SU-DHL-6 (cell line): ENCODE results near the gene CXCL5.

Experiments
- H2AFZ ChIP-seq: fragments of 200-600 bp; sonication (generic); 2 replicates; pipeline ENCODE4 v1.6.1; 2014; ENCODE audit warnings: low read depth, mild to moderate bottlenecking, moderate library complexity, mixed read lengths, antibody characterized with exemption, low read length; ENCODE audit not compliant: severe bottlenecking
- H3F3A ChIP-seq: fragments of 200-600 bp; shearing (Covaris generic); 2 replicates; pipeline ENCODE4 v1.6.0; 2016; ENCODE audit warnings: antibody characterized with exemption, mild to moderate bottlenecking; ENCODE audit not compliant: insufficient read depth
- H3K27ac ChIP-seq: fragments of 200-600 bp; sonication (generic); 2 replicates; pipeline ENCODE4 v1.5.1; 2016; ENCODE audit warnings: low read depth, mild to moderate bottlenecking, low read length, moderate library complexity, mixed read lengths
- H3K27me3 ChIP-seq: fragments of 200-600 bp; sonication (generic), shearing (Covaris generic); 2 replicates; pipeline ENCODE4 v1.6.0; 2014; ENCODE audit warnings: mild to moderate bottlenecking, low read length
- H3K36me3 ChIP-seq: fragments of 200-600 bp; sonication (generic); 2 replicates; pipeline ENCODE4 v1.6.1; 2014; ENCODE audit warnings: mild to moderate bottlenecking, low read length, mixed read lengths
- H3K4me2 ChIP-seq: fragments of 300-600, 200-600 bp; shearing (Covaris generic), sonication (generic); 2 replicates; pipeline ENCODE4 v1.6.0; 2014; ENCODE audit warnings: low read length, low read depth, mild to moderate bottlenecking; ENCODE audit not compliant: poor library complexity, severe bottlenecking
- H3K4me3 ChIP-seq: fragments of 200-600 bp; sonication (generic); 2 replicates; pipeline ENCODE4 v1.5.1; 2014; ENCODE audit warnings: antibody characterized with exemption, low read length, mild to moderate bottlenecking, mixed read lengths; ENCODE audit not compliant: insufficient read depth, poor library complexity, severe bottlenecking
- H3K79me2 ChIP-seq: fragments of 200-600 bp; sonication (generic); 2 replicates; pipeline ENCODE4 v1.6.1; 2014; ENCODE audit warnings: mild to moderate bottlenecking, low read length, moderate library complexity; ENCODE audit not compliant: insufficient read depth
- H3K9ac ChIP-seq: fragments of 200-600 bp; sonication (generic); 2 replicates; pipeline ENCODE4 v1.7.0; 2014; ENCODE audit warnings: mild to moderate bottlenecking, low read length
- H3K9me2 ChIP-seq: fragments of 200-600 bp; sonication (generic); replicated peaks from 2 replicates; pipeline ENCODE4 v1.6.1; 2014; ENCODE audit warnings: low read length; ENCODE audit not compliant: insufficient read depth
- H3K9me3 ChIP-seq: fragments of 200-600 bp; sonication (generic); 2 replicates; pipeline ENCODE4 v1.6.1; 2014; ENCODE audit warnings: low read length, mixed read lengths; ENCODE audit not compliant: insufficient read depth
- H4K20me1 ChIP-seq: fragments of 200-600 bp; sonication (generic); 2 replicates; pipeline ENCODE4 v1.6.1; 2014; ENCODE audit warnings: low read depth, mild to moderate bottlenecking, antibody characterized with exemption, low read length, moderate library complexity, mixed read lengths
- CTCF ChIP-seq: fragments of 200-600 bp; sonication (generic); IDR thresholded peaks from one replicate; pipeline ENCODE4 v1.5.1; 2017; ENCODE audit warnings: antibody characterized with exemption, mild to moderate bottlenecking, low read length, moderate library complexity; ENCODE audit not compliant: insufficient read depth, poor library complexity, severe bottlenecking
- EZH2phosphoT487 ChIP-seq: fragments of 200-600 bp; sonication (generic), shearing (Covaris generic); conservative IDR thresholded peaks from 2 replicates; pipeline ENCODE4 v1.6.1; 2018; ENCODE audit warnings: mild to moderate bottlenecking, antibody characterized with exemption, low read length, moderate library complexity, mixed read lengths

Gene CXCL5

GRCh38 chr4:74006009-74006476, 7.6 kb upstream of the CXCL5 start:
- Histone ChIP-seq H3K79me2 (no peaks in the 10 kb centered on the region), H3F3A (no peaks in the 10 kb centered on the region), H3K4me3 (no peak overlapping the region), H3K27me3 (no peaks in the 10 kb centered on the region), H3K4me2 (no peak overlapping the region), H4K20me1 (no peaks in the 10 kb centered on the region), H3K27ac (no peak overlapping the region), H3K36me3 (no peaks in the 10 kb centered on the region), H2AFZ (no peak overlapping the region), H3K9me2 (no peaks in the 10 kb centered on the region), H3K9ac (no peak overlapping the region), H3K9me3 (no peaks in the 10 kb centered on the region)
- no peak for TF ChIP-seq CTCF
- no peak for TF ChIP-seq EZH2phosphoT487

GRCh38 chr4:74005528-74005927, 7.1 kb upstream of the CXCL5 start:
- Histone ChIP-seq H3K27me3 (no peaks in the 10 kb centered on the region), H4K20me1 (no peaks in the 10 kb centered on the region), H3K9ac (no peak overlapping the region), H3K36me3 (no peaks in the 10 kb centered on the region), H3K9me3 (no peaks in the 10 kb centered on the region), H3K27ac (no peak overlapping the region), H3F3A (no peaks in the 10 kb centered on the region), H2AFZ (no peak overlapping the region), H3K4me3 (no peak overlapping the region), H3K79me2 (no peaks in the 10 kb centered on the region), H3K4me2 (no peak overlapping the region), H3K9me2 (no peaks in the 10 kb centered on the region)
- TF ChIP-seq EZH2phosphoT487 (no peak), CTCF (no peak)

- H3K27ac ChIP-seq: no peak overlapping the region
- no peaks in the 10 kb centered on the region for H3K79me2 ChIP-seq
- H3K4me2 ChIP-seq: no peak overlapping the region
- no peak overlapping the region for H3K9ac ChIP-seq
- H3K4me3 ChIP-seq: no peak overlapping the region
- H3F3A ChIP-seq: no peaks in the 10 kb centered on the region
- no peak overlapping the region for H2AFZ ChIP-seq
- H4K20me1 ChIP-seq: no peaks in the 10 kb centered on the region
- TF ChIP-seq EZH2phosphoT487 (no peak), CTCF (no peak)
- H3K9me2 ChIP-seq: no peaks in the 10 kb centered on the region
- no peaks in the 10 kb centered on the region for H3K9me3 ChIP-seq
- H3K36me3 ChIP-seq: no peaks in the 10 kb centered on the region
- H3K27me3 ChIP-seq: no peaks in the 10 kb centered on the region
Measured at GRCh38 chr4:74004668-74005067, 6.2 kb upstream of the CXCL5 start.

- Histone ChIP-seq H4K20me1 (no peaks in the 10 kb centered on the region), H3K79me2 (no peaks in the 10 kb centered on the region), H3K4me3 (no peak overlapping the region), H3K27ac (no peak overlapping the region), H3K9ac (no peak overlapping the region), H3K27me3 (no peaks in the 10 kb centered on the region), H3K9me2 (no peaks in the 10 kb centered on the region), H3K36me3 (no peaks in the 10 kb centered on the region), H2AFZ (no peak overlapping the region), H3K4me2 (no peak overlapping the region), H3F3A (no peaks in the 10 kb centered on the region), H3K9me3 (no peaks in the 10 kb centered on the region)
- TF ChIP-seq EZH2phosphoT487: no peak
- TF ChIP-seq CTCF: no peak
Measured at GRCh38 chr4:74000301-74000700, 1.8 kb upstream of the CXCL5 start.
